Transverse colon (tissue), 4 donors: ENCODE measurements around the gene IL10RA. TPM values are rescaled to one million over a fixed set of nuclear protein-coding genes. Genes with fewer than 3 reads are reported as not detected.
A peak's percentile ranks its signal among the peaks of the same experiment; 100 is the strongest.

Experiments used
- DNase-seq: peaks from one replicate; pipeline ENCODE4 v3.0.0-alpha.2; 2019
- H3K27ac ChIP-seq, 4 donors: fragments of 200-600 bp; sonication (generic); 2 replicates each; pipeline ENCODE4 v1.5.1; 2016 to 2018; ENCODE audit warnings: inconsistent platforms in 4 of 4
- H3K27me3 ChIP-seq: fragments of 200-600 bp; sonication (generic); 2 replicates; pipeline ENCODE4 v1.5.1; 2017; ENCODE audit warnings: inconsistent platforms
- H3K36me3 ChIP-seq, 4 donors: fragments of 200-600 bp; sonication (generic); 2 replicates each; pipeline ENCODE4 v1.5.1; 2017 to 2019; ENCODE audit warnings: inconsistent platforms in 4 of 4
- H3K4me1 ChIP-seq, 4 donors: fragments of 200-600 bp; sonication (generic); 2 replicates each; pipeline ENCODE4 v1.5.1; 2017 to 2020; ENCODE audit warnings: inconsistent platforms in 4 of 4
- H3K4me3 ChIP-seq, 4 donors: fragments of 200-600 bp; sonication (generic); 1 replicate in 1 of 4; 2 replicates in 3 of 4; pipeline versions ENCODE4 v1.5.1 to v1.6.1; 2017 to 2019; ENCODE audit warnings: inconsistent platforms in 4 of 4
- H3K9me3 ChIP-seq, 2 donors: fragments of 200-600 bp; sonication (generic); 2 replicates each; pipeline ENCODE4 v1.5.1; 2017 to 2019; ENCODE audit warnings: inconsistent platforms in 2 of 2
- CTCF ChIP-seq, 5 experiments: fragments of 200-600 bp in 3 of 5; fragments of 450-650 bp in 2 of 5; sonication (generic) in 3 of 5; IDR thresholded peaks; 1 replicate in 2 of 5; 2 replicates in 3 of 5; pipeline ENCODE4 v1.5.1; 2016 to 2017; ENCODE audit warnings: antibody characterized with exemption in 5 of 5, inconsistent platforms in 3 of 5, mild to moderate bottlenecking in 2 of 5, moderate library complexity in 1 of 5
- EP300 ChIP-seq: sonication (generic); formaldehyde crosslinking; IDR thresholded peaks from one replicate; pipeline ENCODE4 v1.6.1; 2017; ENCODE audit warnings: antibody characterized with exemption, low read depth
- POLR2A ChIP-seq: fragments of 450-650 bp; IDR thresholded peaks from one replicate; pipeline ENCODE4 v1.6.1; 2016; ENCODE audit warnings: antibody characterized with exemption, mild to moderate bottlenecking, moderate library complexity
- POLR2AphosphoS5 ChIP-seq, 3 donors: sonication (generic); formaldehyde crosslinking; IDR thresholded peaks; one replicate each; pipeline ENCODE4 v1.6.1; 2016; ENCODE audit warnings: antibody characterized with exemption in 3 of 3
- WGBS, 2 donors: methylation state at CpG; one replicate each; pipeline ENCODE4 v1.1.5; 2018; ENCODE audit warnings: low coverage in 1 of 2; 5-methylcytosine and 5-hydroxymethylcytosine counted together
- in situ Hi-C, 4 donors: fragments of 200-750 bp; cut with MboI; loops; one replicate each; pipeline versions ENCODE4 v1.15.0 to v1.15.1; 2017; ENCODE audit warnings: low sequenced_read_pairs in 3 of 4, low pct_ligation_motif_present in 1 of 4, low pct_unique_long_range_greater_than_20kb in 1 of 4
- intact Hi-C: fragments of 100-400 bp; cut with DNase I; formaldehyde crosslinking; loops from one replicate; pipeline ENCODE4 v1.15.1; 2023; ENCODE audit warnings: low total_unique reads
- total RNA-seq, 4 donors: library from RNA; depleted of rRNA; stranded (reverse); fragments of >200 nt; gene quantifications; one replicate each; pipeline ENCODE4 v1.1.0, GENCODE V29; 2016

Gene IL10RA
- total RNA-seq, 4 donors from 2014 or later, result 2.8 to 25.4 (median 18.4) TPM

- TF ChIP-seq POLR2AphosphoS5 (IDR thresholded peaks at IDR 0.05), result no peak
- TF ChIP-seq POLR2A, result peak; percentile 21
- no peaks in the 10 kb centered on the region for H3K9me3 ChIP-seq
- DNase-seq, result peak; percentile 22
- no peaks in the 10 kb centered on the region for H3K27me3 ChIP-seq
- no peaks in the 10 kb centered on the region for H3K36me3 ChIP-seq
- H3K4me3 ChIP-seq, result no peak overlapping the region
- 83 to 100% methylated on average over 1 to 15 of the region's 15 CpGs for WGBS, 2 donors
- in situ Hi-C loops (loop anchor here in 1 of 4 donors (10.0 kb wide), 1 partner anchor 104 kb away; no protein-coding TSS in a partner anchor), intact Hi-C loops (no loop called here)
- peak overlapping the region; percentile 27 to 49 (median 48) for H3K27ac ChIP-seq
- H3K4me1 ChIP-seq, result peaks cover 0 to 15% (median 0%) of the 10 kb centered on the region in 4 donors
Observed at GRCh38 chr11:117950993-117951961, 34.9 kb upstream of the IL10RA start.

- H3K36me3 ChIP-seq, result no peaks in the 10 kb centered on the region
- H3K9me3 ChIP-seq, result no peaks in the 10 kb centered on the region
- no peak for DNase-seq
- no peaks in the 10 kb centered on the region for H3K27me3 ChIP-seq
- H3K4me3 ChIP-seq, result no peak overlapping the region
- H3K4me1 ChIP-seq, result peaks cover 0 to 15% (median 0%) of the 10 kb centered on the region in 4 donors
- no peak for TF ChIP-seq POLR2A
- TF ChIP-seq EP300, result no peak
- no peak for TF ChIP-seq CTCF (IDR thresholded peaks at IDR 0.05)
- no peak for TF ChIP-seq POLR2AphosphoS5 (IDR thresholded peaks at IDR 0.05)
- peak overlapping the region in 1 of 4 donors; percentile 41 for H3K27ac ChIP-seq
- in situ Hi-C loops, result loop anchor here in 1 of 4 donors (10.0 kb wide), 1 partner anchor 102 kb away; no protein-coding TSS in a partner anchor
- intact Hi-C loops, result no loop called here
- 95% methylated on average over 3 of the region's 3 CpGs; no CpG with 5 or more reads in 1 of the 2 donors for WGBS, 2 donors
Observed at GRCh38 chr11:117953024-117953671, 33.0 kb upstream of the IL10RA start.

GRCh38 chr11:117958949-117959348 is 27.2 kb upstream of the IL10RA start:
- Histone ChIP-seq H3K27ac (no peak overlapping the region), H3K36me3 (no peaks in the 10 kb centered on the region), H3K9me3 (no peaks in the 10 kb centered on the region), H3K4me1 (no peaks in the 10 kb centered on the region), H3K27me3 (no peaks in the 10 kb centered on the region), H3K4me3 (no peak overlapping the region)
- WGBS, 2 donors, result 95 to 100% methylated on average over 1 of the region's 1 CpG
- in situ Hi-C loops (loop anchor here in 1 of 4 donors (10.0 kb wide), 1 partner anchor 96 kb away; no protein-coding TSS in a partner anchor), intact Hi-C loops (no loop called here)
- DNase-seq, result no peak
- TF ChIP-seq POLR2AphosphoS5 (IDR thresholded peaks at IDR 0.05), result no peak
- no peak for TF ChIP-seq CTCF (IDR thresholded peaks at IDR 0.05)
- no peak for TF ChIP-seq POLR2A
- no peak for TF ChIP-seq EP300

- in situ Hi-C loops (loop anchor here in 1 of 4 donors (10.0 kb wide), 1 partner anchor 95 kb away; no protein-coding TSS in a partner anchor), intact Hi-C loops (no loop called here)
- Histone ChIP-seq H3K27ac (peak overlapping the region in 2 of 4 donors; percentile 6 to 24), H3K27me3 (no peaks in the 10 kb centered on the region), H3K4me3 (no peak overlapping the region), H3K36me3 (no peaks in the 10 kb centered on the region), H3K4me1 (no peaks in the 10 kb centered on the region), H3K9me3 (no peaks in the 10 kb centered on the region)
- no peak for TF ChIP-seq POLR2AphosphoS5 (IDR thresholded peaks at IDR 0.05)
- no peak for TF ChIP-seq POLR2A
- no peak for TF ChIP-seq CTCF (IDR thresholded peaks at IDR 0.05)
- no peak for TF ChIP-seq EP300
- 74% methylated on average over 1 of the region's 1 CpG; no CpG with 5 or more reads in 1 of the 2 donors for WGBS, 2 donors
- DNase-seq, result no peak
Observed at GRCh38 chr11:117959438-117960149, 26.6 kb upstream of the IL10RA start.
